Naive thymus-derived CD4-positive, alpha-beta T cell (primary cell): Measurements from ENCODE around the gene PKNOX2. TPM values are rescaled to one million over a fixed set of nuclear protein-coding genes. Genes with fewer than 3 reads are reported as not detected.

Experiments
- ATAC-seq: fragments of 150-1000 bp; cut with Tn5 transposase; 2 replicates; pipeline ENCODE4 v1.10.0; 2021; ENCODE audit warnings: mild to moderate bottlenecking, moderate library complexity
- CTCF ChIA-PET: fragments of 350-600 bp; sonication (Branson Sonifier 250); formaldehyde crosslinking; loops from one replicate; lab custom pipeline; 2021; ENCODE audit warnings: antibody characterized with exemption; lab: Charles Lee
- POLR2A ChIA-PET: fragments of 350-600 bp; sonication (Branson Sonifier 250); formaldehyde crosslinking; loops from one replicate; lab custom pipeline; 2021; ENCODE audit warnings: antibody characterized with exemption, inconsistent platforms; lab: Charles Lee
- DNase-seq, 9 donors: peaks; one replicate each; pipeline versions ENCODE4 v3.0.0 to v3.0.0-alpha.2; 2020 to 2022; ENCODE audit warnings: mixed read lengths in 1 of 9
- H3K27ac ChIP-seq: one replicate; pipeline ENCODE4 v1.7.0; 2013; ENCODE audit warnings: mild to moderate bottlenecking, low read depth, low read length, moderate library complexity
- H3K27me3 ChIP-seq, 2 donors: one replicate each; pipeline ENCODE4 v1.7.0; 2013; ENCODE audit warnings: low read length in 2 of 2, mild to moderate bottlenecking in 2 of 2, moderate library complexity in 2 of 2; ENCODE audit not compliant: control insufficient read depth in 2 of 2, insufficient read depth in 2 of 2
- H3K36me3 ChIP-seq, 3 experiments: 1 replicate in 2 of 3; 2 replicates in 1 of 3; pipeline ENCODE4 v1.7.0; 2013; ENCODE audit warnings: low read length in 3 of 3, mild to moderate bottlenecking in 3 of 3, moderate library complexity in 1 of 3; ENCODE audit not compliant: insufficient read depth in 3 of 3, control insufficient read depth in 2 of 3
- H3K4me1 ChIP-seq, 2 donors: one replicate each; pipeline ENCODE4 v1.7.0; 2013; ENCODE audit warnings: low read length in 2 of 2, mild to moderate bottlenecking in 2 of 2, moderate library complexity in 1 of 2; ENCODE audit not compliant: control insufficient read depth in 2 of 2, insufficient read depth in 2 of 2
- H3K4me3 ChIP-seq: 2 replicates; pipeline ENCODE4 v1.7.0; 2013; ENCODE audit warnings: mild to moderate bottlenecking, low read length
- H3K9me3 ChIP-seq, 3 experiments: 1 replicate in 2 of 3; 2 replicates in 1 of 3; pipeline ENCODE4 v1.7.0; 2013; ENCODE audit warnings: low read length in 3 of 3; ENCODE audit not compliant: control insufficient read depth in 2 of 3
- H3K27ac Mint-ChIP-seq, 9 donors: one replicate each; pipeline ENCODE4 v1.8.0; 2020 to 2022; ENCODE audit warnings: mixed read lengths in 9 of 9, mild to moderate bottlenecking in 8 of 9, moderate library complexity in 5 of 9, inconsistent platforms in 2 of 9
- H3K27me3 Mint-ChIP-seq, 5 donors: one replicate each; pipeline ENCODE4 v1.8.0; 2021 to 2022; ENCODE audit warnings: mixed read lengths in 5 of 5, mild to moderate bottlenecking in 1 of 5
- H3K36me3 Mint-ChIP-seq, 5 donors: one replicate each; pipeline ENCODE4 v1.8.0; 2020 to 2022; ENCODE audit warnings: mixed read lengths in 5 of 5, mild to moderate bottlenecking in 3 of 5, inconsistent platforms in 1 of 5
- H3K4me1 Mint-ChIP-seq, 7 donors: one replicate each; pipeline ENCODE4 v1.8.0; 2020 to 2022; ENCODE audit warnings: mixed read lengths in 7 of 7, mild to moderate bottlenecking in 3 of 7, inconsistent platforms in 1 of 7
- H3K4me3 Mint-ChIP-seq, 10 donors: one replicate each; pipeline ENCODE4 v1.8.0; 2020 to 2022; ENCODE audit warnings: mild to moderate bottlenecking in 10 of 10, mixed read lengths in 10 of 10, moderate library complexity in 6 of 10, inconsistent platforms in 2 of 10
- H3K9me3 Mint-ChIP-seq, 11 donors: one replicate each; pipeline ENCODE4 v1.8.0; 2020 to 2022; ENCODE audit warnings: mixed read lengths in 11 of 11, mild to moderate bottlenecking in 4 of 11, inconsistent platforms in 1 of 11, moderate library complexity in 1 of 11
- intact Hi-C, 2 donors: fragments of 100-400 bp; cut with micrococcal nuclease; formaldehyde crosslinking; loops; one replicate each; pipeline ENCODE4 v1.15.1; 2023
- polyA plus RNA-seq, 2 donors: library from polyadenylated mRNA; unstranded; fragments of 300-500 nt; fragmentation: Illumina TruSeq; gene quantifications; one replicate each; pipeline ENCODE4 v1.2.3, GENCODE V29; 2021
- total RNA-seq, 6 experiments: library from RNA in 5 of 6; stranded (reverse) in 5 of 6; gene quantifications; 1 replicate in 5 of 6; 2 replicates in 1 of 6; pipeline ENCODE4 v1.2.3 and lab custom pipeline; 2021 to 2026

PKNOX2 gene
- total and polyA plus RNA-seq, 7 experiments from 2014 or later = not detected

GRCh38 chr11:125373426-125374391 lies 209.2 kb downstream of the PKNOX2 start:
- POLR2A ChIA-PET = no interaction called here
- intact Hi-C loops = no loop called here
- Histone ChIP-seq H3K4me1 (no peaks in the 10 kb centered on the region), H3K9me3 (no peaks in the 10 kb centered on the region), H3K36me3 (no peaks in the 10 kb centered on the region), H3K27me3 (no peaks in the 10 kb centered on the region), H3K27ac (no peak overlapping the region), H3K4me3 (no peak overlapping the region)
- Mint-ChIP-seq H3K36me3 (no peaks in the 10 kb centered on the region), H3K4me1 (no peaks in the 10 kb centered on the region), H3K27ac (no peak overlapping the region), H3K27me3 (peaks cover 35 to 53% (median 37%) of the 10 kb centered on the region in 5 donors), H3K4me3 (no peak overlapping the region), H3K9me3 (no peaks in the 10 kb centered on the region)
- DNase-seq (no peak), ATAC-seq (no peak)
- CTCF ChIA-PET = no interaction called here

GRCh38 chr11:125374398-125374797 lies 209.8 kb downstream of the PKNOX2 start:
- Histone ChIP-seq H3K27ac (no peak overlapping the region), H3K4me3 (no peak overlapping the region), H3K27me3 (no peaks in the 10 kb centered on the region), H3K4me1 (no peaks in the 10 kb centered on the region), H3K9me3 (no peaks in the 10 kb centered on the region), H3K36me3 (no peaks in the 10 kb centered on the region)
- Mint-ChIP-seq H3K36me3 (no peaks in the 10 kb centered on the region), H3K4me1 (no peaks in the 10 kb centered on the region), H3K4me3 (no peak overlapping the region), H3K9me3 (no peaks in the 10 kb centered on the region), H3K27ac (no peak overlapping the region), H3K27me3 (peaks cover 35 to 57% (median 36%) of the 10 kb centered on the region in 5 donors)
- ChIA-PET POLR2A (no interaction called here), CTCF (no interaction called here)
- DNase-seq (no peak), ATAC-seq (no peak)
- intact Hi-C loops = no loop called here

GRCh38 chr11:125375146-125375545 lies 210.6 kb downstream of the PKNOX2 start:
- Histone ChIP-seq H3K9me3 (no peaks in the 10 kb centered on the region), H3K4me3 (no peak overlapping the region), H3K27ac (no peak overlapping the region), H3K36me3 (no peaks in the 10 kb centered on the region), H3K4me1 (no peaks in the 10 kb centered on the region), H3K27me3 (no peaks in the 10 kb centered on the region)
- Mint-ChIP-seq H3K36me3 (no peaks in the 10 kb centered on the region), H3K4me1 (no peaks in the 10 kb centered on the region), H3K27me3 (peaks cover 32 to 61% (median 40%) of the 10 kb centered on the region in 5 donors), H3K27ac (no peak overlapping the region), H3K4me3 (no peak overlapping the region), H3K9me3 (no peaks in the 10 kb centered on the region)
- intact Hi-C loops = no loop called here
- CTCF ChIA-PET = no interaction called here
- POLR2A ChIA-PET = no interaction called here
- no peak for DNase-seq
- ATAC-seq = no peak

- DNase-seq (no peak), ATAC-seq (no peak)
- Mint-ChIP-seq H3K27me3 (peaks cover 23 to 62% (median 31%) of the 10 kb centered on the region in 5 donors), H3K4me3 (no peak overlapping the region), H3K27ac (no peak overlapping the region), H3K4me1 (no peaks in the 10 kb centered on the region), H3K9me3 (no peaks in the 10 kb centered on the region), H3K36me3 (no peaks in the 10 kb centered on the region)
- Histone ChIP-seq H3K36me3 (no peaks in the 10 kb centered on the region), H3K27me3 (no peaks in the 10 kb centered on the region), H3K9me3 (no peaks in the 10 kb centered on the region), H3K27ac (no peak overlapping the region), H3K4me1 (no peaks in the 10 kb centered on the region), H3K4me3 (no peak overlapping the region)
- intact Hi-C loops = no loop called here
- POLR2A ChIA-PET = no interaction called here
- CTCF ChIA-PET = no interaction called here
Observed at GRCh38 chr11:125376117-125376516, 211.6 kb downstream of the PKNOX2 start.

GRCh38 chr11:125376856-125377255 lies 212.3 kb downstream of the PKNOX2 start:
- intact Hi-C loops = no loop called here
- Mint-ChIP-seq H3K27ac (no peak overlapping the region), H3K27me3 (peaks cover 19 to 61% (median 32%) of the 10 kb centered on the region in 5 donors), H3K36me3 (no peaks in the 10 kb centered on the region), H3K4me3 (no peak overlapping the region), H3K9me3 (no peaks in the 10 kb centered on the region), H3K4me1 (no peaks in the 10 kb centered on the region)
- ChIA-PET POLR2A (no interaction called here), CTCF (no interaction called here)
- no peaks in the 10 kb centered on the region for H3K27me3 ChIP-seq
- no peaks in the 10 kb centered on the region for H3K4me1 ChIP-seq
- DNase-seq = no peak
- ATAC-seq = no peak
- H3K9me3 ChIP-seq = no peaks in the 10 kb centered on the region
- no peaks in the 10 kb centered on the region for H3K36me3 ChIP-seq
- no peak overlapping the region for H3K4me3 ChIP-seq
- no peak overlapping the region for H3K27ac ChIP-seq

- ATAC-seq = no peak
- Mint-ChIP-seq H3K9me3 (no peaks in the 10 kb centered on the region), H3K27ac (no peak overlapping the region), H3K4me1 (no peaks in the 10 kb centered on the region), H3K36me3 (no peaks in the 10 kb centered on the region), H3K27me3 (peaks cover 10 to 56% (median 30%) of the 10 kb centered on the region in 5 donors), H3K4me3 (no peak overlapping the region)
- POLR2A ChIA-PET = no interaction called here
- no peaks in the 10 kb centered on the region for H3K9me3 ChIP-seq
- H3K4me3 ChIP-seq = no peak overlapping the region
- no peak for DNase-seq
- intact Hi-C loops = no loop called here
- H3K27ac ChIP-seq = no peak overlapping the region
- CTCF ChIA-PET = no interaction called here
- no peaks in the 10 kb centered on the region for H3K27me3 ChIP-seq
- H3K4me1 ChIP-seq = no peaks in the 10 kb centered on the region
- no peaks in the 10 kb centered on the region for H3K36me3 ChIP-seq
Observed at GRCh38 chr11:125378083-125378482, 213.5 kb downstream of the PKNOX2 start.

- Histone ChIP-seq H3K9me3 (no peaks in the 10 kb centered on the region), H3K36me3 (no peaks in the 10 kb centered on the region), H3K27me3 (no peaks in the 10 kb centered on the region), H3K4me1 (no peaks in the 10 kb centered on the region), H3K27ac (no peak overlapping the region), H3K4me3 (no peak overlapping the region)
- Mint-ChIP-seq H3K4me3 (no peak overlapping the region), H3K36me3 (no peaks in the 10 kb centered on the region), H3K27ac (no peak overlapping the region), H3K9me3 (no peaks in the 10 kb centered on the region), H3K27me3 (peaks cover 10 to 53% (median 26%) of the 10 kb centered on the region in 5 donors), H3K4me1 (no peaks in the 10 kb centered on the region)
- intact Hi-C loops = no loop called here
- POLR2A ChIA-PET = no interaction called here
- CTCF ChIA-PET = no interaction called here
- DNase-seq (no peak), ATAC-seq (no peak)
Observed at GRCh38 chr11:125378571-125378970, 214.0 kb downstream of the PKNOX2 start.
